GM18526 (cell line): ENCODE data around the gene MDFIC2.

ENCODE experiments used
- POLR2A ChIP-seq: IDR thresholded peaks from 3 replicates; pipeline ENCODE4 v1.6.1; 2011; ENCODE audit not compliant: insufficient read length; ENCODE audit errors: extremely low read depth

The MDFIC2 gene

DNA sequence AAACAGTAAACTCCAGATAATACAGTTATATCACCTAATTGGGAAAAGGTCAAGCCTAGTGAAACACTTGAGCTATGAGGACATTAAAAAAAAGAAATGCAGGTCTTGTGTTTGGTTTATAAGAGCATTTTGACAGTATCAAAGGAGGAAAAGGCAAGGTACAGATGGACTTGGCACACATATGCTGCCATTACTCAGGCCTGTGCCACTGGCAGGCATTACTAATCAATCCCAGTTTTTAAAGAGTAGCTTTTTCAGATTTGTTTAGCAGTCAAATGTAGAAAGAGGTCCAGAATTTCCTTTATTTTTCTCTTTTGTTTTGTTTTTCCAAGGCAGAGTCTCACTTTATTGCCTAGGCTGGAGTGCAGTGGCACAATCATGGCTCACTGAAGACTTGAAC is 38.9 kb downstream of the MDFIC2 start:
- TF ChIP-seq POLR2A = no peak

GRCh38 chr3:70272798-70273197 is 39.6 kb downstream of the MDFIC2 start:
- no peak for TF ChIP-seq POLR2A

GRCh38 chr3:70264122-70264780 is 48.2 kb downstream of the MDFIC2 start:
- no peak for TF ChIP-seq POLR2A

- no peak for TF ChIP-seq POLR2A
Measured at GRCh38 chr3:70261283-70261682, 51.2 kb downstream of the MDFIC2 start.

- TF ChIP-seq POLR2A = no peak
Measured at GRCh38 chr3:70256566-70256965, 55.9 kb downstream of the MDFIC2 start.

DNA sequence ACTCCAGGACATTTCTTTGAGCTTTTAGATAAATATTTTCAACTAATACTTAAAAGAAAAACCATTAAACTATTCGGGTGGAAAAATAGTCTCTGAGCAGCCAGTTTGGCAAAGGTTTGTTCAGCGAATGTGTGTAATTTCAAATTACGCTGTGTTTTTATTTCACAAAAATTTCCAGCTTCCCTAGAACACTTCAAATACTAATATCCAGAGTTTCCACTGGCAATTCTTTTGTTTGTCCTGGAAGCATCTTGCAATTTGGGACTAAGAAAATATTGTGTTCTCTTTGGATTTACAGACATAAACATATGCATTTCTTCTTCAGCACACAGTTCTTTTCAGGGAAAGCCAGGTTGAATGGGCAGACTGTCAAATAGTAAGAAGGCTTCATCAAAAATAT is 61.9 kb downstream of the MDFIC2 start:
- TF ChIP-seq POLR2A = no peak

DNA sequence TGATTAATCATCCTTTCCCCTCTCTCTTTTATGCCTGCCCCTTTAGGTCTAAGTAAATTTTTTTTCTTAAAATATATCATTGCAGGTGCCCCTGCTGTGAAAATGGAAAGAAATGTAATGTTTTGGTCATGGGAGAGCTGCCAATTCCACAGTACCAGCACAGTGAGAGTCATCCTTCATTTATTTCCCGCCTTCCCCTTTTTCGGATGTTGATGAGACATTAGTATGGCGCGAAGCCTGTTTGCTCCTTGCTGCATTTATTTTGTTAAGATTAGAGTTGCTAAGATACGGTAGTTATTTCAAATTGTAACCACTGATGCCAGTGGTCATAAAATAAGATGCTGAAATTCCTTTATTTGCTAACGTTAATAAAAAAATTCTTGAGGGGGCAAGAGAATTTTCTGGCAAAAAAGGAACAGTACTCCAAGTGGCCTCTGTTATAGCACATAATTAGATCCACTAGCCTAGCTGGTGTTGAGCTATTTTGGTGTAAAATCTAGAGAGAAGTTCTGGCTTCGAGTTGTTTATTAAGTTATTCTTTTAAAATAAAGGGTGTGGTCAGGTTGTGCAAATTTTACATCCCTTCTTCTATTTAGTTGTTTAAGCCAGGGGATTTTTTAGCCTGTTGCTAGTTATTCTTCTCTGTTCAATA is 62.8 kb downstream of the MDFIC2 start:
- TF ChIP-seq POLR2A = no peak

- no peak for TF ChIP-seq POLR2A
Measured at GRCh38 chr3:70248856-70249255, 63.6 kb downstream of the MDFIC2 start.

DNA sequence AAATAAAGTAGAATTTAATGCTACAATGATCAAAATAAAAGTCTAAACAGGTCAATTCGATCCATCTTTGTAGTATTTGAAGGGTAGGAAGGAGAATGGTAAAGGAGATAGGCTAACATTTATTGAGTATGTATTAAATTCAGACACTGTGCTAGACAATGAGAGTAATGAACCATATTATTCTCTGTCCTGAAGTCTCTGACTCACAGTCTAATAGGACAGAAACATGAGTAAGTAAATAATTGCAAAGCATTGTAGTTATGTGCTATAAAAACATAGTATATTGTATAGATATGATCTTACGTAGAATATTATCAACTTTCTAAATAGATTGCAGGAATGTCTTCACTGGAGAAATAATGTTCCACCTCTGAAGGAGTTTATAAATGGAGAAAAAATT is 64.5 kb downstream of the MDFIC2 start:
- no peak for TF ChIP-seq POLR2A

DNA sequence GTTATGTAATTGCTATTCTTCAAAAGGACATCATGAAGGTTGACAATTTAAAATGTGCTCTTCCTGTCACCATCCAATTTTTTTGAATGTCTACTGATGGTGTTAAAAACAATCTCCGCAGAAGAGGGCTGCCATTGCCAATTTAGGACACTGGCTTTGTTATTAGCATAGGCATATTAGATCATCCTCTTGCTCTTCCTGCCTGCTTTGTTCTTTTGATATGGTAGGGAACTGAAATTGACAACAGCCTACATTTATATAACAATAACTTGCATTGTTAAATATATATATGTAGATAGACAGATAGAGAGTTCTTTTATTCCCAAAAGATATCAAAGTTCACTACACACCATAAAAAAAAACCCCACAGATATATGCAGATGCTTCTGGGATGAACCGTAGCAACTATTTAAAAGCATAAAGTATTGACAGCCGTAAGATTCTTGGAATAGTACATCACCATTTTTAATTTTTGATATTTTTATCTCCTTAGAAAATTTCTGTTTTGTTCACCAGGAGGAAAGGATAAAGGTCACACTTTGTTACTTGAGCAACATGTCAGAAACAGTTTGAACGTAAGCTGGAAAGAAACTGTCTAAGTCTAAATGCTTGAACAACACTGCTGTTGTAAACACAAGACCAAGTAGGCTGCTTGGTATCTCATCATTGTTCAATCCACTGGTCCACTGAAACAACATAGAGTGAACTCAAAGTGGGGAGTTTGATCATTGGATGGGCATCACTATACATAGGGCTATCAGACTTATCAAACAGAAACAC is 66.5 kb downstream of the MDFIC2 start:
- no peak for TF ChIP-seq POLR2A

- no peak for TF ChIP-seq POLR2A
Measured at GRCh38 chr3:70244422-70244821, 68.0 kb downstream of the MDFIC2 start.

- TF ChIP-seq POLR2A = no peak
Measured at GRCh38 chr3:70242297-70242882, 70.0 kb downstream of the MDFIC2 start.

GRCh38 chr3:70233812-70234211 is 78.6 kb downstream of the MDFIC2 start:
- no peak for TF ChIP-seq POLR2A

GRCh38 chr3:70233112-70233511 is 79.3 kb downstream of the MDFIC2 start:
- TF ChIP-seq POLR2A = no peak

GRCh38 chr3:70231266-70231701 is 81.2 kb downstream of the MDFIC2 start:
- no peak for TF ChIP-seq POLR2A

- no peak for TF ChIP-seq POLR2A
Measured at GRCh38 chr3:70227437-70227836, 85.0 kb downstream of the MDFIC2 start.
